KOPT-K1 (cell line): ENCODE measurements around the gene TM7SF3.
"Not testable (repeated sequence)": the region's sequence is repeated elsewhere in the genome, so short reads cannot be mapped to it uniquely, and the experiment has no call there.

ENCODE experiments used
- H3K27ac ChIP-seq: fragments of 200-600 bp; sonication (generic); 2 replicates; pipeline ENCODE4 v1.5.1; 2016; ENCODE audit warnings: antibody characterized with exemption, mild to moderate bottlenecking, low read depth, low read length; ENCODE audit not compliant: poor library complexity, severe bottlenecking
- H3K36me3 ChIP-seq: fragments of 200-600 bp; sonication (generic); 2 replicates; pipeline ENCODE4 v1.5.1; 2017; ENCODE audit warnings: antibody characterized with exemption, mild to moderate bottlenecking, low read length, moderate library complexity; ENCODE audit not compliant: insufficient read depth
- H3K9me3 ChIP-seq: fragments of 200-600 bp; sonication (generic); 2 replicates; pipeline ENCODE4 v1.5.1; 2017; ENCODE audit warnings: antibody characterized with exemption, low read length, mild to moderate bottlenecking; ENCODE audit not compliant: insufficient read depth, poor library complexity, severe bottlenecking

TM7SF3 gene

GRCh38 chr12:27026257-27026656 is 12.1 kb upstream of the TM7SF3 start:
- Histone ChIP-seq H3K27ac (no peak overlapping the region), H3K36me3 (peaks cover 55% of the 10 kb centered on the region), H3K9me3 (no peaks in the 10 kb centered on the region)

GRCh38 chr12:27025116-27025515 is 10.9 kb upstream of the TM7SF3 start:
- no peak overlapping the region for H3K27ac ChIP-seq
- H3K36me3 ChIP-seq = peaks cover 44% of the 10 kb centered on the region
- no peaks in the 10 kb centered on the region for H3K9me3 ChIP-seq

- no peak overlapping the region for H3K27ac ChIP-seq
- H3K9me3 ChIP-seq = no peaks in the 10 kb centered on the region
- peaks cover 36% of the 10 kb centered on the region for H3K36me3 ChIP-seq
Measured at GRCh38 chr12:27024291-27024690, 10.1 kb upstream of the TM7SF3 start.

- 0 out of 2 replicates have a peak, but pooled peaks cover 2% of the 10 kb centered on the region for H3K36me3 ChIP-seq
- no peak overlapping the region for H3K27ac ChIP-seq
- H3K9me3 ChIP-seq = no peaks in the 10 kb centered on the region
Measured at GRCh38 chr12:27020761-27021160, 6.6 kb upstream of the TM7SF3 start.

GRCh38 chr12:27018037-27018436 is 3.9 kb upstream of the TM7SF3 start:
- H3K36me3 ChIP-seq = no peaks in the 10 kb centered on the region
- no peaks in the 10 kb centered on the region for H3K9me3 ChIP-seq
- peak overlapping the region; percentile 99 for H3K27ac ChIP-seq

- H3K27ac ChIP-seq = peak overlapping the region; percentile 99
- not testable (repeated sequence) for H3K9me3 ChIP-seq, H3K36me3 ChIP-seq
Measured at GRCh38 chr12:27017163-27017823, 3.1 kb upstream of the TM7SF3 start.

- Histone ChIP-seq H3K36me3 (peaks cover 7% of the 10 kb centered on the region), H3K27ac (peak overlapping the region; percentile 99), H3K9me3 (no peaks in the 10 kb centered on the region)
Measured at GRCh38 chr12:27015730-27016076, 1.5 kb upstream of the TM7SF3 start.

- Histone ChIP-seq H3K27ac (peak overlapping the region; percentile 99), H3K9me3 (no peaks in the 10 kb centered on the region), H3K36me3 (peaks cover 12% of the 10 kb centered on the region)
Measured at GRCh38 chr12:27014859-27015729, 910 bp upstream of the TM7SF3 start.

- Histone ChIP-seq H3K36me3 (peaks cover 22% of the 10 kb centered on the region), H3K9me3 (no peaks in the 10 kb centered on the region), H3K27ac (peak overlapping the region; percentile 99)
Measured at GRCh38 chr12:27013611-27014084, 536 bp downstream of the TM7SF3 start.

GRCh38 chr12:27012982-27013255 is 1.3 kb downstream of the TM7SF3 start:
- peak overlapping the region; percentile 99 for H3K27ac ChIP-seq
- no peaks in the 10 kb centered on the region for H3K9me3 ChIP-seq
- peaks cover 29% of the 10 kb centered on the region for H3K36me3 ChIP-seq

- Histone ChIP-seq H3K9me3 (no peaks in the 10 kb centered on the region), H3K36me3 (peaks cover 33% of the 10 kb centered on the region), H3K27ac (peak overlapping the region; percentile 99)
Measured at GRCh38 chr12:27012239-27012981, 1.8 kb downstream of the TM7SF3 start.

GRCh38 chr12:27009881-27010301 is 4.3 kb downstream of the TM7SF3 start:
- H3K36me3 ChIP-seq = peaks cover 37% of the 10 kb centered on the region
- H3K9me3 ChIP-seq = no peaks in the 10 kb centered on the region
- peak overlapping the region; percentile 99 for H3K27ac ChIP-seq

GRCh38 chr12:27008081-27008480 is 6.1 kb downstream of the TM7SF3 start:
- Histone ChIP-seq H3K36me3 (peaks cover 45% of the 10 kb centered on the region), H3K9me3 (no peaks in the 10 kb centered on the region), H3K27ac (peak overlapping the region; percentile 99)

GRCh38 chr12:27006797-27007467 is 7.3 kb downstream of the TM7SF3 start:
- H3K36me3 ChIP-seq = peaks cover 55% of the 10 kb centered on the region
- H3K27ac ChIP-seq = no peak overlapping the region
- no peaks in the 10 kb centered on the region for H3K9me3 ChIP-seq

- Histone ChIP-seq H3K36me3 (peaks cover 60% of the 10 kb centered on the region), H3K9me3 (no peaks in the 10 kb centered on the region), H3K27ac (no peak overlapping the region)
Measured at GRCh38 chr12:27005495-27005894, 8.7 kb downstream of the TM7SF3 start.
